Measurements from ENCODE around the gene RPL36AL.

The RPL36AL gene

GRCh38 chr14:49615776-49616175, 4.7 kb downstream of the RPL36AL start:
- no peak for TF ChIP-seq CTCF (IDR thresholded peaks at IDR 0.05; ENCODE audit: borderline replicate concordance, insufficient read depth, low read depth, low read length)
- H3K4me3 ChIP-seq (ENCODE audit: low read depth, low read length), result no peak overlapping the region

DNA sequence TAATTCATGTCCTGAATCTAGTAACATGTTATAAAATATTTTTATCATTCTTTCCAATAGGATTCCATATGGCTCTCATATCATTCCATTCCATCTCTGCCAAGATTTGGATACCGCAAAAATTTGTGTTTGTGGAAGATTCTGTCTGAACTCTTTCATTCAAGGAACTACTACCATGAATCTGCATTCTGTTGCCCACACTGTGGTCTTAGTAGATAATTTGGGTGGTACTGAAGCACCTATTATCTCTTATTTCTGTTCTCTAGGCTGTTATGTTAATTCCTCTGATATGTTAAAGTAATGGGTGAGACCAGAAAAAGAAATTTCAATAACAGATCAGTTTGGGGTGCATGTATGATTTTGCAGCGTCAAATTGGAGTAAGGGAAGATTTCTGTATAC, 6.2 kb downstream of the RPL36AL start:
- TF ChIP-seq CTCF (IDR thresholded peaks at IDR 0.05; ENCODE audit: borderline replicate concordance, insufficient read depth, low read depth, low read length), result no peak
- H3K4me3 ChIP-seq (ENCODE audit: low read depth, low read length), result no peak overlapping the region

DNA sequence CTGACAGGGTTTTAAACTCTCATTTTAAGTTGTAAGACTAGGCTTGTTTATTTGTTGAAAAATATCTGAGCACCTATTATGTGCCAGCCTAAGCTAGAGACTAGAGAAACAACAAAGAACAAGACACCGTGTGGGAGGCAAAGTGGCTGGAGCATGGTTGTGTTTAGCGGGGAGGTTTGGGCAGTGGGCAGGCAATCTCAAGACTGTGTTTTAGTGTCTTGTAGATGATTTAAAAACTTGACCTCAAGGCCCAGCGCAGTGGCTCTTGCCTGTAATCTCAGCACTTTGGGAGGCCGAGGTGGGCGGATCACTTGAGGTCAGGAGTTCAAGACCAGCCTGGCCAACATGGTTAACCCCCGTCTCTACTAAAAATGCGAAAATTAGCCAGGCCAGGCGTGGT, 7.8 kb downstream of the RPL36AL start:
- TF ChIP-seq CTCF (IDR thresholded peaks at IDR 0.05; ENCODE audit: borderline replicate concordance, insufficient read depth, low read depth, low read length), result no peak
- no peak overlapping the region for H3K4me3 ChIP-seq (ENCODE audit: low read depth, low read length)

DNA sequence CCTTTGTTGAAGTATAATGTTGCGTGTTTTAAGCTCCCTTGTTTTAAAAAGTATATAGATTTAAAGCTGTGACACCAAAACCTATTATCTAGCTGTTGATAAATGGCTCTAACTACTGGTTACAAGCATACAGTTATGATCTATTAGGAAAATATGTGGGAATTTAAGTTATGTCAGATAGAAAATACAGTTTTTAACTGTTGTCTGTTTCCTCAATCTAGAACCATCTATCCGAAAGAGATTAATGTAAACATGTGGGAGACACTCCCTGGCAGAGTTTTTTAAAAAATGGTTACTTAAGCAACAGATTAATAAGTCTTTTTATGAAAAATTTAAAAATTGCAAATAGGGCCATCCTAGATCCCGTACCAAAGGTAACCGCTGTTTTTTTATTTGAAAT, 8.2 kb downstream of the RPL36AL start:
- no peak for TF ChIP-seq CTCF (IDR thresholded peaks at IDR 0.05; ENCODE audit: borderline replicate concordance, insufficient read depth, low read depth, low read length)
- H3K4me3 ChIP-seq (ENCODE audit: low read depth, low read length), result no peak overlapping the region

DNA sequence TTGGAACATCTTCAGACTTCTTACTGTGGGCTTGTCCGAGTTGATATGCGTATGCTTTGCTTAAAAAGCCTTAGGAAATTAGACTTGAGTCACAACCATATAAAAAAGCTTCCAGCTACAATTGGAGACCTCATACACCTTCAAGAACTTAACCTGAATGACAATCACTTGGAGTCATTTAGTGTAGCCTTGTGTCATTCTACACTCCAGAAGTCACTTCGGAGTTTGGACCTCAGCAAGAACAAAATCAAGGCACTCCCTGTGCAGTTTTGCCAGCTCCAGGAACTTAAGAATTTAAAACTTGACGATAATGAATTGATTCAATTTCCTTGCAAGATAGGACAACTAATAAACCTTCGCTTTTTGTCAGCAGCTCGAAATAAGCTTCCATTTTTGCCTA, 12.8 kb downstream of the RPL36AL start:
- no peak for TF ChIP-seq CTCF (IDR thresholded peaks at IDR 0.05; ENCODE audit: borderline replicate concordance, insufficient read depth, low read depth, low read length)
- H3K4me3 ChIP-seq (ENCODE audit: low read depth, low read length), result no peak overlapping the region

- H3K4me3 ChIP-seq (ENCODE audit: low read depth, low read length), result peak within 1 kb of the TSS; percentile 86
- no peak for TF ChIP-seq CTCF (IDR thresholded peaks at IDR 0.05; ENCODE audit: borderline replicate concordance, insufficient read depth, low read depth, low read length)
Observed at GRCh38 chr14:49598485-49599300, 21.7 kb downstream of the RPL36AL start, which contains the start of gene LRR1. TSS of gene LRR1 (plus strand) at chr14:49598940. CDS start at chr14:49599021, 81 bp downstream.

GRCh38 chr14:49598189-49598484, 22.3 kb downstream of the RPL36AL start:
- TF ChIP-seq CTCF (IDR thresholded peaks at IDR 0.05; ENCODE audit: borderline replicate concordance, insufficient read depth, low read depth, low read length), result no peak
- H3K4me3 ChIP-seq (ENCODE audit: low read depth, low read length), result peak overlapping the region; percentile 86

Data from GM12875 (cell line).